C4-2B (cell line): ENCODE results near the gene TP53TG5.

Experiments
- CTCF ChIP-seq: fragments of 450-650 bp; conservative IDR thresholded peaks from 2 replicates; pipeline ENCODE4 v1.5.1; 2017; ENCODE audit warnings: mild to moderate bottlenecking
- ZFX ChIP-seq: fragments of 450-650 bp; IDR thresholded peaks from 2 replicates; pipeline ENCODE4 v1.6.1; 2017

GRCh38 chr20:45391559-45391958 lies 13.4 kb upstream of the TP53TG5 start:
- TF ChIP-seq CTCF (no peak), ZFX (no peak)
